TTC549 (cell line): ENCODE data around the gene ZNF423.

Experiments
- FAIRE-seq: peaks from 2 replicates; lab custom pipeline; 2012; peaks lifted over from hg19 to GRCh38; lab: Jason Lieb, UNC

The ZNF423 gene

GRCh38 chr16:49469930-49470451 is 385.9 kb downstream of the ZNF423 start:
- FAIRE-seq, result no peak

GRCh38 chr16:49469311-49469670 is 386.6 kb downstream of the ZNF423 start:
- no peak for FAIRE-seq

- no peak for FAIRE-seq
Observed at GRCh38 chr16:49468611-49469310, 387.2 kb downstream of the ZNF423 start.

GRCh38 chr16:49467540-49468372 is 388.2 kb downstream of the ZNF423 start:
- FAIRE-seq, result no peak

GRCh38 chr16:49466881-49467280 is 389.0 kb downstream of the ZNF423 start:
- no peak for FAIRE-seq

- no peak for FAIRE-seq
Observed at GRCh38 chr16:49466529-49466831, 389.4 kb downstream of the ZNF423 start.

- no peak for FAIRE-seq
Observed at GRCh38 chr16:49465661-49466528, 390.0 kb downstream of the ZNF423 start.

- no peak for FAIRE-seq
Observed at GRCh38 chr16:49464877-49465504, 390.9 kb downstream of the ZNF423 start.

GRCh38 chr16:49464093-49464492 is 391.8 kb downstream of the ZNF423 start:
- FAIRE-seq, result no peak

GRCh38 chr16:49463529-49463928 is 392.4 kb downstream of the ZNF423 start:
- FAIRE-seq, result no peak

- no peak for FAIRE-seq
Observed at GRCh38 chr16:49462989-49463371, 392.9 kb downstream of the ZNF423 start.

GRCh38 chr16:49462362-49462988 is 393.4 kb downstream of the ZNF423 start:
- FAIRE-seq, result no peak

GRCh38 chr16:49461517-49461951 is 394.4 kb downstream of the ZNF423 start:
- FAIRE-seq, result no peak

- no peak for FAIRE-seq
Observed at GRCh38 chr16:49460786-49461470, 395.0 kb downstream of the ZNF423 start.

- FAIRE-seq, result no peak
Observed at GRCh38 chr16:49459953-49460735, 395.8 kb downstream of the ZNF423 start.

GRCh38 chr16:49458656-49459445 is 397.1 kb downstream of the ZNF423 start:
- FAIRE-seq, result no peak

GRCh38 chr16:49458243-49458642 is 397.7 kb downstream of the ZNF423 start:
- FAIRE-seq, result no peak

- no peak for FAIRE-seq
Observed at GRCh38 chr16:49457196-49457595, 398.7 kb downstream of the ZNF423 start.

GRCh38 chr16:49456763-49457162 is 399.1 kb downstream of the ZNF423 start:
- FAIRE-seq, result no peak
